ENCODE measurements around the gene FHAD1. TPM values are rescaled to one million over a fixed set of nuclear protein-coding genes. Genes with fewer than 3 reads are reported as not detected.

Gene FHAD1
- total RNA-seq, 6 experiments from 2014 or later = 0.06 to 0.53 (median 0.12) TPM; not detected in 3

GRCh38 chr1:15439325-15439724 lies 192.3 kb downstream of the FHAD1 start:
- WGBS (ENCODE audit: insufficient coverage, low coverage, low lambda C conversion rate, missing lambda C conversion rate) = 92% methylated on average over 10 of the region's 14 CpGs
- Histone ChIP-seq H3K4me1 (no peaks in the 10 kb centered on the region), H3K27me3 (no peaks in the 10 kb centered on the region), H3K9me3 (no peaks in the 10 kb centered on the region), H3K27ac (no peak overlapping the region), H3K36me3 (no peaks in the 10 kb centered on the region), H3K4me3 (no peak overlapping the region)
- no peak for TF ChIP-seq CTCF (IDR thresholded peaks at IDR 0.05)
- TF ChIP-seq POLR2A (IDR thresholded peaks at IDR 0.05) = no peak
- ATAC-seq = no peak
- intact Hi-C loops (cut with DNase I) = no loop called here
- DNase-seq = no peak

GRCh38 chr1:15440357-15440756 lies 193.3 kb downstream of the FHAD1 start:
- H3K36me3 ChIP-seq = no peaks in the 10 kb centered on the region
- DNase-seq = no peak
- no peaks in the 10 kb centered on the region for H3K4me1 ChIP-seq
- no peak overlapping the region for H3K27ac ChIP-seq
- TF ChIP-seq CTCF (IDR thresholded peaks at IDR 0.05) = no peak
- TF ChIP-seq POLR2A (IDR thresholded peaks at IDR 0.05) = no peak
- intact Hi-C loops (cut with DNase I) = no loop called here
- WGBS (ENCODE audit: insufficient coverage, low coverage, low lambda C conversion rate, missing lambda C conversion rate) = no CpG with 5 or more reads among the region's 13 CpGs
- no peak overlapping the region for H3K4me3 ChIP-seq
- H3K9me3 ChIP-seq = no peaks in the 10 kb centered on the region
- no peaks in the 10 kb centered on the region for H3K27me3 ChIP-seq
- ATAC-seq = no peak

- Histone ChIP-seq H3K4me3 (no peak overlapping the region), H3K9me3 (no peaks in the 10 kb centered on the region), H3K4me1 (no peaks in the 10 kb centered on the region), H3K27me3 (no peaks in the 10 kb centered on the region), H3K36me3 (no peaks in the 10 kb centered on the region), H3K27ac (no peak overlapping the region)
- TF ChIP-seq CTCF (IDR thresholded peaks at IDR 0.05) (no peak), POLR2A (IDR thresholded peaks at IDR 0.05) (no peak)
- no peak for DNase-seq
- no peak for ATAC-seq
- intact Hi-C loops (cut with DNase I) = no loop called here
- 74% methylated on average over 6 of the region's 6 CpGs for WGBS (ENCODE audit: insufficient coverage, low coverage, low lambda C conversion rate, missing lambda C conversion rate)
Observed at GRCh38 chr1:15441247-15441646, 194.2 kb downstream of the FHAD1 start.

- Histone ChIP-seq H3K36me3 (no peaks in the 10 kb centered on the region), H3K9me3 (no peaks in the 10 kb centered on the region), H3K4me3 (no peak overlapping the region), H3K27ac (no peak overlapping the region), H3K27me3 (no peaks in the 10 kb centered on the region), H3K4me1 (no peaks in the 10 kb centered on the region)
- no peak for ATAC-seq
- no peak for TF ChIP-seq CTCF (IDR thresholded peaks at IDR 0.05)
- TF ChIP-seq POLR2A (IDR thresholded peaks at IDR 0.05) = no peak
- intact Hi-C loops (cut with DNase I) = no loop called here
- 93% methylated on average over 3 of the region's 8 CpGs for WGBS (ENCODE audit: insufficient coverage, low coverage, low lambda C conversion rate, missing lambda C conversion rate)
- DNase-seq = no peak
Observed at GRCh38 chr1:15442119-15442518, 195.1 kb downstream of the FHAD1 start.

GRCh38 chr1:15442759-15443158 lies 195.7 kb downstream of the FHAD1 start:
- TF ChIP-seq POLR2A (IDR thresholded peaks at IDR 0.05) = no peak
- no peak for TF ChIP-seq CTCF (IDR thresholded peaks at IDR 0.05)
- ATAC-seq = no peak
- no peaks in the 10 kb centered on the region for H3K27me3 ChIP-seq
- no peak overlapping the region for H3K4me3 ChIP-seq
- no peaks in the 10 kb centered on the region for H3K4me1 ChIP-seq
- no peaks in the 10 kb centered on the region for H3K9me3 ChIP-seq
- no peak for DNase-seq
- WGBS (ENCODE audit: insufficient coverage, low coverage, low lambda C conversion rate, missing lambda C conversion rate) = 80% methylated on average over 2 of the region's 5 CpGs
- H3K27ac ChIP-seq = no peak overlapping the region
- intact Hi-C loops (cut with DNase I) = no loop called here
- no peaks in the 10 kb centered on the region for H3K36me3 ChIP-seq

All from right lobe of liver (tissue), 6 donors.